B cell (primary cell): ENCODE results near the gene FOXL1.

Experiments
- CTCF ChIP-seq: fragments of 200-600 bp; IDR thresholded peaks from one replicate; pipeline ENCODE4 v1.8.0; 2022; ENCODE audit warnings: antibody characterized with exemption, mild to moderate bottlenecking
- EZH2 ChIP-seq: IDR thresholded peaks from 2 replicates; pipeline ENCODE4 v1.6.1; 2012; ENCODE audit warnings: borderline replicate concordance, low read depth, mild to moderate bottlenecking, moderate library complexity, low read length; ENCODE audit not compliant: insufficient read depth, poor library complexity, severe bottlenecking

- TF ChIP-seq CTCF (no peak), EZH2 (no peak)
Measured at GRCh38 chr16:86626966-86627365, 48.6 kb downstream of the FOXL1 start.
